GM21447 (cell line): ENCODE data around the gene BSPH1.
"Not testable (repeated sequence)": the region's sequence is repeated elsewhere in the genome, so short reads cannot be mapped to it uniquely, and the experiment has no call there.

Experiments used
- ATAC-seq: cut with Tn5 transposase; IDR thresholded peaks from one replicate; pipeline ENCODE4 v1.9.1; 2021; ENCODE audit not compliant: unreplicated experiment

The BSPH1 gene, protein sequence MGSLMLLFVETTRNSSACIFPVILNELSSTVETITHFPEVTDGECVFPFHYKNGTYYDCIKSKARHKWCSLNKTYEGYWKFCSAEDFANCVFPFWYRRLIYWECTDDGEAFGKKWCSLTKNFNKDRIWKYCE

GRCh38 chr19:47992070-47992469 lies at the start of gene BSPH1:
BSPH1 (minus strand) TSS chr19:47992170; CDS start chr19:47992081, 89 bp downstream.
- no peak for ATAC-seq

- ATAC-seq: no peak
Measured at GRCh38 chr19:48036765-48037164, 44.8 kb upstream of the BSPH1 start.

DNA sequence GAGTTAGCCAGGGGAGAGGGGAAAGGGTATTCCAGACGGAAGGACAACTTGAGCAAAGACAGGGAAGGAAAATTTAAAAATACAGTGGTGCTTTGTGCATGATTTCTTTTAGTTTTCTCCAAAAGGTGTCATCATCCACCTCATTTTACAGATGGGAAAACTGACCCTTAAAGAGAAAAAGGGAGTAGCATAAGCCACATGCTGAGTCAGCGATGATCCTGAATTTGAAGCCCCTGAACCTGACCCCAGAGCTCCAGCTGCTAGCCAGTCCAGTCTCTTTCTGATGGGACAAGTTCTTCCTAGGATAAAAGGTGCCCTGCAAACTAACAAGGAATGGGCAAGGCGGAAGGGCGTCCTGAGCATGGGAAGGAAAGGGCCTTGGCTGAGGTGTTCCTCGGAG lies 41.6 kb upstream of the BSPH1 start:
- ATAC-seq: no peak

GRCh38 chr19:48030073-48030472 lies 38.1 kb upstream of the BSPH1 start:
- ATAC-seq: no peak

DNA sequence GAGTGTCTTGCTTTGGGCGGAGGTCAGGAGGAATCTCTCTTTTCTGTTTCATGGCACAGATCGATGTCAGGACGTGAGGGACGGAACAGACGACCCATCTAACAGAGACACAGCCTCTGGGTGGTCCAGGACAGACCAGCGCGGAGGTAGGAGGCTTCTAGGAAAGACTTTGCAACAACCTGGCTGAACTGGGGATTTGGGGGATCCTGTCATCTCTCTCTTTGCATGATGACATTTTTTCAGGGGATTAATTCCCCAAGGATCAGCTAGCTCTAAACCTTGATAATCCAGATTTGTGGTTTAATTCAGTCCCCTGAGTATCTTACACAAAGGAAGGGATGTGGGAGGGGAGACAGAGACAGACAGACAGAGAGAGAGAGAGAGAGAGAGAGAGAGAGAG lies 37.5 kb upstream of the BSPH1 start:
- no peak for ATAC-seq

- ATAC-seq: no peak
Measured at GRCh38 chr19:48025480-48025879, 33.5 kb upstream of the BSPH1 start.

DNA sequence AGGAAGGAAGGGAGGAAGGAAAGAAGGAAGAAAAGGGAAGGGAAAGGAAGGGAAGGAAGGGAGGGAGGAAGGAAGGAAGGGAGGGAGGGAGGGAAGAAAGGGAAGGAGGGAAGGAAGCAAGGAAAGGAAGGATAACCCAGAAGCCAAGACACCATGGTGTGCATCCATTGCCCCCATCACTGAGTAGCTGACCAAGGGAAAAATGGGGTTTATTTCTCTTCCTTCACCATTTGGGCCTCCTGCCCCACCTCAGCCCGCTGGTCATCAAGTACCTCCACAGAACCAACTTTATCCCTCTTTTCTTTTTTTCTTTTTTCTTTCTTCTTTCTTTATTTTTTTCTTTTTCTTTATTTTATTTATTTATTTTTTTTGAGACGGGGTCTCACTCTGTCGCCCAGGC lies 31.5 kb upstream of the BSPH1 start:
- no peak for ATAC-seq

DNA sequence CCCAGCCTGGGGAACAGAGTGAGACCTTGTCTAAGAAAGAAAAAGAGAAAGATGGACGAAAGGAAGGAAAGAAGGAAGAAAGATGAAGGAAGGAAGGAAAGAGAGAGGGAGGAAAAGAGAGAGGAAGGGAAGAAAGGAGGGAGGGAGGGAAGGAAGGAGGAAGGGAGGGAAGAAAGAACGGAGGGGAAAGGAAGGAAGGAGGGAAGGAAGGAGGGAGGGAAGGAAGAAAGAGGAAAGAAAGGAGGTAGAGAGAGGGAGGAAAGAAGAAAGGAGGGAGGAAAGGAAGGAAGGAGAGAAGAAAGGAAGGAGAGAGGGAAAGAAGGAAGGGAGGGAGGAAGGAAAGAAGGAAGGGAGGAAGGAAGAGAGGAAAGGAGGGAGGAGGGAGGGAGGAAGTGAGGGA lies 31.0 kb upstream of the BSPH1 start:
- ATAC-seq: no peak

DNA sequence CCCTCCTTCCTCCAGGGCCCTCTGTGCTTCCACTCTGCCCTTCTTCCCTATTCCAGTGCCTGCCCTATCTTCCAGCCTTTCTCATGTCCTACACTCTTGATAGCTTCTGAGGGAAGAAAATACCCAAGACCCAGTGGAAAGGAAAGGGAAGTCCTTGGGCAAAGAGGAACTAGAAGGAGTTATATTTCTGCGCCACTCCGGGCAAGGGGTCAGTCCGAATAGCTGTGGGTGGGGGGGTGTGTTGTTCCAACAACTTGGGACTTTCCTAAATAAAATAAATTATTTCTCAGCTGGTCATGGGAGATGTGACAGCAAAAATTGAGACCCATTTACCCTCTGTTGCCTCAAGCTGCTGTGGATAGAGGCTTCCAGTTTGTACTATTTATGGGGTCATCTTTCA lies 28.7 kb upstream of the BSPH1 start:
- ATAC-seq: no peak

- no peak for ATAC-seq
Measured at GRCh38 chr19:48010932-48011758, 19.2 kb upstream of the BSPH1 start.

DNA sequence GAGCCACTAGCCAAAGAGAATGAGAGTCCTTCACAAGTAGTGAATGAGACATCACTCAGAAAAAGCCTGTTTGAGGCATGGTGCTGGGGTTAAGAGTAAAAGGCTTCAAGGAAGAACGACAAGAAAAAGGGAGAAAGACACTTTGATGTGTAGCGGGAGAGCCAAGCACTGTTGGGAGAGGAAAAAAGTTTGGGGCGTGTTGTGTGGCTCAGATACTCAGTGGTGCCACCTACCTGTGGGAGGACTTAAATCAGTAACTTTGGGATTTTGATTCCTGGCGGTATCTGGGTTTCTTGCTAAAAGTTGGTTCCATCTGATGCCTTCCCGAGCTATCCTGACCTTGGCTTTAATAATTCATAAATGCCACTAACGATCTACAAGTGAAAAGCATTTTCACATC lies 14.8 kb upstream of the BSPH1 start:
- ATAC-seq: no peak

DNA sequence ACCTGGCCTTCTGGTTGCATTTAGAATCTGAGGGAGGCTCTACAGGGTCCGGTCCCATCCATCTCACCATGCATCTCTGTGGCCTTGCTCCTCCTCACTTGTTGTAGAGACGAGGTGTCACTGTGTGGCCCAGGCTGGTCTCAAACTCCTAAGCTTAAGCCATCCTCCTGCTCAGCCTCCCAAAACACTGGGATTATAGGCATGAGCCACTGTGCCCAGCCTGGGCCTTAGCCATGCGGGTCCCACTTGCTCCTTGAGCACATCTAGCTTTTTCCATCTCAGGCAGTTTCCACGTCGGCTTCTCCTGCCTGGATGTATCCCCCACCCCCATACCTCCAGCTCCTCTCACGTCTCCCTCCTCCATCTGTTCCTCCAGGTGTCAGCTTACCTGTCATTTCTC lies 12.3 kb upstream of the BSPH1 start:
- ATAC-seq: no peak

DNA sequence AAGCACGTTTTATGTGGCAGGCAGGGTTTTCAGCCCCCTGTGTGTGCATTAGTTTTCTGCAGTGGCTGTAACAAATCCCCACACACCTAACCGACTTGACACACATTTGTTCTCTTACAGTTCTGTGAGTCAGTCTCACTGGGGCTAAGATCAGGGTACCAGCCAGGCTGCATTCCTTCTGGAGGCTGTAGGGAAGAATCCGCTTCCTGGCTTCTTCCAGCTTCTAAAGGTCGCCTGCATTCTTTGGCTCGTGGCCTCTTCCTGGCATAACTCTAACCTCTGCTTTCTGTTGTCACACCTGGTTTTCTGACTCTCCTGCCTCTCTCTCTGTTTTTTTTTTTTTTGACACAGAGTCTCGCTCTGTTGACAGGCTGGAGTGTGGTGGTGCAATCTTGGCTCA lies 8.9 kb upstream of the BSPH1 start:
- no peak for ATAC-seq

DNA sequence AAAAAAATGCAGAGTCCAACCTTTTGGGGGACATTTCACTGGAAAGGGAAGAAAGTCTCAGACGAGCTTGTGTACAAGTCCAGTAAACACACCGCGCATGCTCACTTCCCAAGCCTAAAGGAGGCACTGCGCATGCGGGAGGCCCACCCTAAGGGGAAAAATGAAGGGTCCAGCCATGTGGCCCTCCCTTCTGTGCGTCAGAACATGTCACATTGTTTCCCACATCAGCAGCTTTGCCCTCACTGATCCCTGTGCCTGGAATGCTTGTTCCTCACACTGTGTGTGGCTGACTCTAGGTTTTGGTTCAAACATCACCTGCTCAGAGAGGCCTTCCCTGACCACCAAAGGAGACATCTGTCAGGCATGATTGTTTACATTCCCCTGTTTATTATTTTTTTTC lies 6.8 kb upstream of the BSPH1 start:
- ATAC-seq: no peak

GRCh38 chr19:47996230-47996727 lies 4.3 kb upstream of the BSPH1 start:
- ATAC-seq: no peak

- ATAC-seq: no peak
Measured at GRCh38 chr19:47994209-47994802, 2.3 kb upstream of the BSPH1 start, which contains the start of gene ELSPBP1. ELSPBP1 (plus strand) TSS chr19:47994632; CDS start chr19:48008668, 14,036 bp downstream.

DNA sequence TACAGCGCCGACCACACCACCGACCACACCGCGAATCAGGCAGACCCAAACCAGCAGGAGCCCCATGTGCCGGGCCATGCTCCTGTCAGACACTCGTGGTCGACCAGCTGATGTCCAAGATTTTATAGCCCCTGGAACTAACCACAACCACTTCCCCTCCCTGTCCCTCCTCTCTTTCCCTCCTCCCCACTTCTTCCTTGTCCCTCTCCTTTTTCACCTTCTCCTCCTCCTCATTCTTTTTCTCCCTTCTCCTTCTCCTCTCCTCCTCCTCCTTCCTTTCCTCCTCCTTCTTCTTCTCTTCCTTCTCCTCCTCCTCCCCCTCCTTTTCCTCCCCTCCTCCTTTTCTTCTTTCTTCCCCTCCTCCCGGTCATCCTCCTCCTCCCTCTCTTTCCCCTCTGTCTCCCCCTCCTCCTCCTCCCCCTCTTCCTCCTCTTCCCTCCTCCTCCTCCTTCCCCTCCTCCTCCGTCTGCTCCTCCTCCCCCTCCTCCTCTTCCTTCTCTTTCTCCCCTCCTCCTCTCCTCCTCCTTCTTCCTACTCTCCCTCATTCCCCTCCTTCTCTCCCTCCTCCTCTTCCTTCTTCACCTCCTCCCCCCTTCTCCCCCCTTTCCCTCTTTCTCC lies 670 bp downstream of the BSPH1 start:
- ATAC-seq: no peak

DNA sequence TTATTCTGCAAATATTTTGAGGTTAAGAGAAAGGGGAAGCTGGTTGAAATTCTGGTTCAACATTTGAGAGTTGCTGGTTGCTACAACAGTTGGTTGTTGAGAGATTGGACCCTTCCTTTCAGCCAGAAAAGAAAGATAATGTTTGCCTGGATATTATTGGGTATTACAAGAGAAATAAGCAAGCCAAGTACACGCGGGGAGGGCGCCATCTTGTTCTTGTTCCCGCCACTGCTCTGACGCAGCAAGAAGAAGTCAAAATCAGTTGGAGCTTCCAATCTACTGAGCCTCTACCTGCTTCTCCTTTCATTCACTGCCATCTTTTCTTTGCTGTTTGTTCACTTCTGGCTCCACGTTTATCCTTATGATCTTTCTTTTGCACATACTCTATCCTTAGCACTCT lies 18.4 kb downstream of the BSPH1 start:
- ATAC-seq: no peak

- ATAC-seq: not testable (repeated sequence)
Measured at GRCh38 chr19:47955936-47956335, 36.0 kb downstream of the BSPH1 start.

GRCh38 chr19:47952132-47952531 lies 39.8 kb downstream of the BSPH1 start:
- not testable (repeated sequence) for ATAC-seq

DNA sequence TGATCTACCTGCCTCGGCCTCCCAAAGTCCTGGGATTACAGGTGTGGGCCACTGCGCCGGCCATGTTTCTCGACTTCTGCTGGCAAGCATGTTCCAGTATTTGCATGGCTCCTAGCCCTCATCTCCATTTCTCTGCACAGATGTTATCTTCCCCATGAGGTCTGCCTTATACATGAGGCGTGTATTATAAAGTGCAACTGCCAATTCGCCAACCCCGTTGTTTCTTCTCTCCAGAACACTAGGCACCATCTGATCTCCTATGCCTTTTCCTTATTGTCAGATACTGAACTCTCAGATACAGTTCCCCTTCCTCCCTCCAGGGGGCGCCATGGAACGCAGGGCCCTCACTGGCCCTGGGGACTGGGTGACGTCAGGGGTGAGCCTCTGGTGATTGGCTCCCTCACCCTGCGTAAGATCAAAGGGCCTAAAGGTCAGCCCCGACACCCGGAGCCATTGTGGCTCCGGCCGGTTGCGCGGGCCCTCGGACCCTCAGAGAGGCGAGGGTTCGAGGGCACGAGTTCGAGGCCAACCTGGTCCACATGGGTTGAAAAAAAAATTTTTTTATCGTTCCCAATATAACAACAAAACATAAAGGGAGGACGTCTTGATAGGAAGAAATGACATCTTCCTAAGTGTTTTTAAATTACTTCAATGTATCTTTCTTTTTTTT lies 42.0 kb downstream of the BSPH1 start:
- not testable (repeated sequence) for ATAC-seq
